ENCODE results near the gene AP2B1. TPM values are rescaled to one million over a fixed set of nuclear protein-coding genes. Genes with fewer than 3 reads are reported as not detected.

Gene AP2B1
- total RNA-seq, 4 donors from 2014 or later = 32.2 to 102 (median 60.1) TPM

- Histone ChIP-seq H3K9me3 (no peaks in the 10 kb centered on the region), H3K27ac (no peak overlapping the region), H3K27me3 (no peaks in the 10 kb centered on the region), H3K4me3 (no peak overlapping the region), H3K4me1 (no peaks in the 10 kb centered on the region), H3K36me3 (peaks cover 0 to 40% (median 5%) of the 10 kb centered on the region in 4 donors)
- intact Hi-C loops (cut with DNase I; ENCODE audit: low total_unique reads) = no loop called here
- TF ChIP-seq EP300 (IDR thresholded peaks at IDR 0.05; ENCODE audit: low read depth) = no peak
- no peak for TF ChIP-seq POLR2A (IDR thresholded peaks at IDR 0.05)
- TF ChIP-seq CTCF (IDR thresholded peaks at IDR 0.05) = no peak
- no peak for TF ChIP-seq POLR2AphosphoS5 (IDR thresholded peaks at IDR 0.05)
- no peak for DNase-seq
- 86 to 92% methylated on average over 4 to 5 of the region's 5 CpGs for WGBS, 2 donors (ENCODE audit: low coverage in 1 of 2)
- in situ Hi-C loops (cut with MboI; ENCODE audit: low pct_ligation_motif_present in 1 of 4, low pct_unique_long_range_greater_than_20kb in 1 of 4, low sequenced_read_pairs in 3 of 4) = no loop called here
Observed at GRCh38 chr17:35664685-35665084, 77.6 kb downstream of the AP2B1 start.

- Histone ChIP-seq H3K9me3 (no peaks in the 10 kb centered on the region), H3K4me3 (no peak overlapping the region), H3K36me3 (peaks cover 0 to 35% (median 5%) of the 10 kb centered on the region in 4 donors), H3K27me3 (no peaks in the 10 kb centered on the region), H3K4me1 (no peaks in the 10 kb centered on the region), H3K27ac (no peak overlapping the region)
- WGBS, 2 donors (ENCODE audit: low coverage in 1 of 2) = 92 to 100% methylated on average over 2 of the region's 2 CpGs
- no peak for DNase-seq
- no peak for TF ChIP-seq EP300 (IDR thresholded peaks at IDR 0.05; ENCODE audit: low read depth)
- TF ChIP-seq POLR2AphosphoS5 (IDR thresholded peaks at IDR 0.05) = no peak
- TF ChIP-seq POLR2A (IDR thresholded peaks at IDR 0.05) = no peak
- TF ChIP-seq CTCF (IDR thresholded peaks at IDR 0.05) = no peak
- in situ Hi-C loops (cut with MboI; ENCODE audit: low pct_ligation_motif_present in 1 of 4, low pct_unique_long_range_greater_than_20kb in 1 of 4, low sequenced_read_pairs in 3 of 4) = no loop called here
- intact Hi-C loops (cut with DNase I; ENCODE audit: low total_unique reads) = no loop called here
Observed at GRCh38 chr17:35665662-35666061, 78.5 kb downstream of the AP2B1 start.

- intact Hi-C loops (cut with DNase I; ENCODE audit: low total_unique reads) = no loop called here
- peaks cover 0 to 34% (median 6%) of the 10 kb centered on the region in 4 donors for H3K36me3 ChIP-seq
- TF ChIP-seq POLR2AphosphoS5 (IDR thresholded peaks at IDR 0.05) (no peak), POLR2A (IDR thresholded peaks at IDR 0.05) (no peak), EP300 (IDR thresholded peaks at IDR 0.05; ENCODE audit: low read depth) (no peak), CTCF (IDR thresholded peaks at IDR 0.05) (no peak)
- H3K4me3 ChIP-seq = no peak overlapping the region
- H3K27me3 ChIP-seq = no peaks in the 10 kb centered on the region
- H3K4me1 ChIP-seq = no peaks in the 10 kb centered on the region
- no peak overlapping the region for H3K27ac ChIP-seq
- no peak for DNase-seq
- WGBS, 2 donors (ENCODE audit: low coverage in 1 of 2) = 48% methylated on average over 2 of the region's 2 CpGs; no CpG with 5 or more reads in 1 of the 2 donors
- in situ Hi-C loops (cut with MboI; ENCODE audit: low pct_ligation_motif_present in 1 of 4, low pct_unique_long_range_greater_than_20kb in 1 of 4, low sequenced_read_pairs in 3 of 4) = no loop called here
- H3K9me3 ChIP-seq = no peaks in the 10 kb centered on the region
Observed at GRCh38 chr17:35666070-35666469, 78.9 kb downstream of the AP2B1 start.

GRCh38 chr17:35666967-35667532 lies 79.9 kb downstream of the AP2B1 start:
- in situ Hi-C loops (cut with MboI; ENCODE audit: low pct_ligation_motif_present in 1 of 4, low pct_unique_long_range_greater_than_20kb in 1 of 4, low sequenced_read_pairs in 3 of 4) = no loop called here
- 91 to 95% methylated on average over 2 of the region's 2 CpGs for WGBS, 2 donors (ENCODE audit: low coverage in 1 of 2)
- Histone ChIP-seq H3K36me3 (peaks cover 0 to 38% (median 9%) of the 10 kb centered on the region in 4 donors), H3K27me3 (no peaks in the 10 kb centered on the region), H3K27ac (no peak overlapping the region), H3K4me3 (no peak overlapping the region), H3K9me3 (no peaks in the 10 kb centered on the region), H3K4me1 (no peaks in the 10 kb centered on the region)
- TF ChIP-seq POLR2AphosphoS5 (IDR thresholded peaks at IDR 0.05) (no peak), EP300 (IDR thresholded peaks at IDR 0.05; ENCODE audit: low read depth) (no peak), POLR2A (IDR thresholded peaks at IDR 0.05) (no peak), CTCF (IDR thresholded peaks at IDR 0.05) (no peak)
- intact Hi-C loops (cut with DNase I; ENCODE audit: low total_unique reads) = no loop called here
- no peak for DNase-seq

Measured in transverse colon (tissue), 4 donors.